Activated T-cell treated with anti-CD3 and anti-CD28 coated beads for 24 hours (primary cell): ENCODE data around the gene PDLIM3.
"Not testable (repeated sequence)": the region's sequence is repeated elsewhere in the genome, so short reads cannot be mapped to it uniquely, and the experiment has no call there.

ENCODE experiments used
- DNase-seq: peaks from one replicate; pipeline ENCODE4 v3.0.0-alpha.2; 2020; ENCODE audit warnings: low read depth

Gene PDLIM3

DNA sequence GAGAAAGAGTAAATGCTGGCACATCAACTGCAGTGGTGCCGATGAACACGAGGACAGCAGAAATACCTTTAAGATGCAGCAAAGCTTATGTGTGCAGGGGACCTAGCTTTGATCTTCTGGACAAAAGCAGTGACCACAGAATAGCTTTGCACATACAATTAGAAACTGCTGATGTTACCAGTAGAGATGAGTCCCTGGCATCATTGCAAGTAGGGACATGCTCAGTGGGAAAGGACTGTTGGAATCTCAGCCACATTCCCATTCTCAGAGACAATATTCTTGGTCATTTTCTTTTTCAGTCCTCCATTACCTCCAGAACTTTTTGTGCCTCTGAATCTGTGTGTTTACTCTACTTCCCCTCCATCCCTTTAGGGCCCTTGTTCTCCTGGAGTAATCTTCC lies 16.9 kb upstream of the PDLIM3 start:
- DNase-seq, result no peak

DNA sequence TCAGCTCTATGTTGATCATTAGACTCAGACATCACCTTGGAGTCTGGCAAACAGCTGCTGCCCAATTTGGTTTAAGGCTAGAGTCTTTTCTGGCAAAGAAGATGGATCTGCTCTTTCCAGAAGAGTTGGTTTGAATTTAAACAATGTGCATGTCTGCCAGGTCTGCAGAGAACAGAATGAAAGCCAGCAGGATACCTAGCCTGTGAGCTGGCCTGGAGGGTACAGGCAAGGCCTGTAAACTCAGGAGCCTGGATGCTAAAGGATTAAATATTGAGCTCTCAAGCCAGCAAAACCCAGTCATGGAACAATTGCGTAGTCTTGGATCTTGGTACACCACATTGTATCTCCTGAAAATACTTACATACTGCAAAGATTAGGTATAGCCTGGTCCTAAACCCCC lies 15.6 kb upstream of the PDLIM3 start:
- no peak for DNase-seq

DNA sequence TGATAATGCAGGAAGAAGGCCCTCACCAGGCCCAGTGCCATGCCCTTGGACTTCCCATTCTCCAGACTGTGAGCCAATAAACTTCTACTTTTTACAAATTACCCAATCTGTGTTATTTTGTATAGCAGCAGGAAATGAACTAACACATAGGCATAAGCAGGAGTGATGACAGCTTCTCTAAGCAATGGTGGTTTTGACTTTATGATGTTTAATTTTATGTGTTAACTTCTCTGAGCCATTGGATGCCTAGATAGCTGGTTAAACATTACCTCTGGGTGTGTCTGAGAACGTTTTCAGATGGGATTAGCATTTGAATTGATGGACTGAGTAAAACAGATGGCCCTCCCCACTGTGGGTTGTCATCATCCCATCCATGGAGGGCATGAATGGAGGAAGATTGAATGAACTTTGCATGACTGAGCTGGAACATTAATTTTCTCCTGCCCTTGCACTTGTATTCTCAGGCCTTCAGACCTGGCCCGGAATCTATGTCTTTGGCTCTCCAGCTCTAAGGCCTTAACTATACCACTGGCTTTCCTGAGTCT lies 13.9 kb upstream of the PDLIM3 start:
- no peak for DNase-seq

DNA sequence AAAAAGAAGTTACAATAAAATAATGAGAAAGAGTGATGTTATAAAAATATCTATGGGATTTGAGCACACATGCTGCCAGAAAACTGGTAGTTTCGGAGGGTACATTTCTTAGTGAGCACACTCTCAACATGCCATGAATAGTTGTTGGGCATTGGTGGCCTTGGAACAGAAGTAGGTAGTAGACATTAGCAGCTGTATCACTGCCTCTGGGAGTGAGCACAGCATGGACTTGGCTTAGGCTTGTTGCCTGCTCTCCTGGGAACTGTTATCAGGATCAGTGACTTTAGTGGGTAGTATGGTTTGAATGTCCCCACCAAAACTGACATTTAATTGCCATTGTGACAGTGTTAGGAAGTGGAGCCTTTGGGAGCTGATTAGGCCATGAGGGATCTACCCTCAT lies 13.3 kb upstream of the PDLIM3 start:
- DNase-seq, result no peak

DNA sequence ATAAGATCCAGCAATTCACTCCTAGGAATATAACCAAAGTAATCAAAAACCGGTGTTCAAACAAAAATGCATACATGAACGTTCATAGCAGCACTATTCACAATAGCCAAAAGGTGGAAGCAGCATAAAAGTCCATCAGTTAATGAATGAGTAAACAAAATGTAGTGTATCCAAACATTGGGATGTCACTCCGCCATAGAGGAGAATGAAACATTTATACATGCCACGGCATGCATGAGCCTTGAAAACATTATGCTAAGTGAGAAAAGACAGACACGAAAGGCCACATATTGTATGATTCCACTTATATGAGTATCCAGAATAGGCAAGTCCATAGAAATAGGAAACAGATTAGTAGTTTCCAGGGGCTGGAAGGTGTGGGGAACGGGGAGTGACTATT lies 11.0 kb upstream of the PDLIM3 start:
- DNase-seq, result no peak

DNA sequence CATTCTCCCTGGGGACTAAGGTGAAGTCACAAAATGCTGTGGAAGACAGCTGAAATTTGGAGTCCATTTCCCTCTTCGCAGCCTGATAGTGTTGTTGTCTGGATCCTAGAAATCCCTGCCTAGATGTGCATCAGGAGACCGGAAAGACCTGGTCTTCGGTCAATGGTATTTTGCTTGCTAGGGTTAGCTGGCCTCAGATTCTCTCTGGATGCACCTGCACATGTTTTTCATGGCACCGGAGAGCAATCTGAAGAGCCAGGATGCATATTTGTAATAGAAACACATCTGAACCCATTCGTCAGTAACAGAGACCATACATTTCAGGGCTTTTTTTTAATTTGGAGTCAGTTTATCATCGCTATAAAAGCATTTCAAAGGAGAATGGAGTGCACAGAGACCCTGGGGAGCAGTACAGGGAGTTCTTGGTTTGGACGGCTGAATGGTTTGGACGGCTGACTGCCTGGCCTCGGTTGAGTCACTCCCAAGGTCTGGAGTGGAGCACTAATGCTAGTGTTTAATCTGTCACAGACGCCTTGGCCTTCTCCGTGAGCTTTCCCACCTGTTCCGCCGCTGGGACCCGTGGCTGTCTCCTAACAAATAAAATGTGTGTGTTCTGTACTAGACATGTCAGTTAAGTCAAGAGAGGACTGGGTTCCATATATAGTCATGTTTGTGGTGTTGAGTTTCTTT lies 7.5 kb upstream of the PDLIM3 start:
- no peak for DNase-seq

DNA sequence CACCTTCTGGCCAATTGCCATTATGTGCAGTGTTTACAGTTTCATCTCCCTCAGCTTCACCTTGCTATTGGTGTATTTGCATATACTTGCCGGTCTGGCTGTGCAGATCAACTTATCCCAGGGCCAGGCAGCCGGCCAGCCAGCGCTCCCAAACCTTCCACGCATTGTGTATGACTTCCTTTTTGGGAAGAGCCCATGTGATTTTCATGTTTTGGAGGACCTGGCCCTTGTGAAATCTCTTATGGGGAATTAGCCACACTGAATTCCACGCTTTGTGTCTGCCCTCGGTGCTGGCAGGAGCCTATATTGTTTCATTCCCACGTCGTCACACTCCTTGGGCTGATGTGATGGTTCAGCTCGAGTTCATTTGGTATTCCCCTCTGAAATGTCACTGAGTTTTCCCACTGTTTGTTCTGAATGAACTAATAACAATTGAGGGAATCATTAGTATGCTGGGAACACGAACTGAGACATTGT lies 6.0 kb upstream of the PDLIM3 start:
- no peak for DNase-seq

DNA sequence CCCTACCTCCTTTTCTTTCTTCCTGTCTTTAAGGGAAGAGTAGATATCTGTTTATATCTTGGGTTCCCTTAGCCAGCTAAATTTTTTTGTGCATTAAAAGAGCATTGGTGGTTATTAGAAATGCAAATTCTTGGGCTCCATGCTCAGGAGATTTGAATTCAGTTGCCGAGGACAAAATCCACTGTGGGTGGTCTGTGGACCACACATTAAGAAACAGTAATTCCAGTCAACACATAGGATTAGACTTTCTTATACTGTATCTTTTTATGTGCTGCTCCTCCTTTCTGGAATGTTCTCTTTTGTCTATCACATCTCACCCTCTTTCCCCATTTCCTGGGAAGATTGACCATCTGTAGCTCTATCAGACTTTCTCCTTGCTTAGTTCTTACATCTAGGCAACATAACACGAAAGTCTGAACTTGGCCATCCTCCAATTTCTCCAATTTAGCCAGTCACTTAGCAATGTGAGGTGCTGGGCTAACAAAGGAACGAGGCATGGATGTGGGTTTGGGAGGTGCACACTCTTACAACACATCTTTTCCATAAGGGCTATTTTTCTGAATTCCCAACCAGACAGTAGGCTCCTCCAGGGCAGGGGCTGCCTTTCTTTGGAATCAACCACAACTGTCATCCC lies 5.3 kb upstream of the PDLIM3 start:
- DNase-seq, result no peak

DNA sequence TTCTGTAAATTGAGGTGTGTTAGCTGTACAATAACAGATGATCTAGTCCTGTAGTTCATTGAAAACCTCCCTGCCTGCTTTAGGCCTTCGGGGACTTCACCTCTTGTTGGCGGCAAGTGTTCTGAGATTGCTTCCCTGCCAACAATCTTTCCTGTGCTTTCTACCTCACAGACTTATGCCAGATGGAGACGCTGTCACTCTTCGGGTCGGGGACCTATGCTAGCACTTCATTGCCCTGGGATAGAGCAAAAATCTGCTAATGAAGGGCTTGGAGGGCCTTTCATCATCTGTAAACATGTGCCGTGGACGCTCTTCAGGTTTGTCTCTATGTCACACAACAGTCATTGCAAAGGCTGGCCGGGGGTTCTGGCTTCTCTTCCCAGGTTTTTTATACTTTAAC lies 4.7 kb upstream of the PDLIM3 start:
- no peak for DNase-seq

DNA sequence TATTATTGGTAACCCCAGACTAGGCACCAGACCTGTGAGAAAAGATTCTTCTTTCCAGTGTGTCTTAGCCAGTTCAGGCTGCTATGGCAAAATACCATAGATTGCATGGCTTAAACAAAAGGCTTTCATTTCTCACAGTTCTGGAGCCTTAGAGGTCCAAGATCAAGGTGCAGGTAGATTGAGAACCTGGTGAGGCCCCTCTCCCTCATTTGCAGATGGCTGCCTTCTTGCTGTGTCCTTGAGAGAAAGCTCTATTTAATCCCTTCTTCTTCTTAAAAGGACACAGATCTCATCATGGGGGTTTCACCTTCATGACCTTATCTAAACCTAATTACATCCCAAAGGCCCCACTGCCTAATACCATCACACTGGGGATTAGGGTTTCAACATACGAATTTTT lies 3.5 kb upstream of the PDLIM3 start:
- no peak for DNase-seq

DNA sequence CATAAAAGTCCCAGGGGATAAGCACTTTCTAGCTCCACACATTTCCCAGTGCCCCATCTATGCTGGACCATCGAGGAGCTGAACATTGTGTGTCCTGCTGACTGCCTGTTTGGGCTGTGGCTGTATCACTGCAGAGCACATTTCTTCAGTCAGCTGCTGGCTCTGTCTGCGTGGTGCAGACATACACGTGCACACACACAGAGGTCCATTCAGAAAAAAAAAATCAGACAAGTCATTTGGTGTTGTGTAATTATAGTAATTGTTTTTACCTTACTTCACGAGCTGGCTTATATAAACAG lies 1.1 kb upstream of the PDLIM3 start:
- DNase-seq, result no peak

DNA sequence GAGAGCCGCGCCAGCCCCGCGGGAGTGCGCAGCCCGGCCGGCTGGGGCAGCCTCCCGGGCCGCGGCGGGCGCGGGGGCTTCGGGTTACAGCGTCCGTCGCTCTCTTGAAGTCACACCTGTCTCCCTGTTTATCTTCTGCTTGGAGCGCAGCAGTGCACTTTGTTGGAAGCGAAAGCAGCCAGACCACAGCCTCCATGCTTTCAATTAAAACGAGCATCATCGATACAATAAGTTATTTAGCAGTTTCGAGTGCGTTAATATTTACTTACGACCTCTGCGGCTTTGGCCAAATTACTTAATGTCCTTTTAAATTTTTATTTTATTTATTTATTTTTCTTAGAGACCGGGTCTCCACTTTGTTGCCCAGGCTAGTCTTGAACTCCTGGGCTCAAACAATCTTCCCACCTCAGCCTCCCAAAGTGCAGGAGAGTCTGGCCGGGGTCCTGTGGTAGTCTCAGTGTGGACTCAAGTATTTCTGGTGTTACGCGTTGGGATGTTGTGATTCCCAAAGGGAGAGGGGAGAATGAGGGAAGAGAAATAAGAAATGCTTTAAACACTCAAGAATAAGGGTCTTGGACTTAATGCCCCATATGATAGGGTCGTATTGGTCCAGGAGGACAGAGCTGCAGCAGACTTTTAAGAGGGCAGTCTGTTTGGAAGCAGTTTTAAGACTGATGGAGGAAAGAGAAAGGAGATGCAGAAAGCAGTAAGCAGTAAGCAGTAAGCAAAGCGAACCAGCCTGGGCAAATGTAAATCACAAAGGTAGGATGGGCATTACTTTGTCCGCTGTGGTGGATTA lies 504 bp upstream of the PDLIM3 start:
- no peak for DNase-seq

DNA sequence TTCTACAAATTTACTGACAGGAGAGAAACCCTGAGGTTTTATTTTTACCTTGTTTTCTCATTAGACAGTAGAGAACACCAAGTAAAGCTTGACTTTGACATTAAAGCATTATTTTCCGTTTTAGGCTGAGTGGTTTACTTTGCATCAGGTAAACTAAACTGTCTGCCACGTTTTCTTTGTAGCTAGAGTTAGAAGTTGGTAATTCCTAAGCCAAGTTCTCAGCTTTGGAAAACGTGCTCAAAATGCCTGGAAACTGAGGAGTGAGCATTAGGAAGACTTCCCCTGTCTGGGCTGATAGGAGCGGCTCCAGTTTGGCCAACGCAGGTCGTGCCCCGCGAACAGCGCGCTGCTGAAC lies 819 bp downstream of the PDLIM3 start:
- no peak for DNase-seq

DNA sequence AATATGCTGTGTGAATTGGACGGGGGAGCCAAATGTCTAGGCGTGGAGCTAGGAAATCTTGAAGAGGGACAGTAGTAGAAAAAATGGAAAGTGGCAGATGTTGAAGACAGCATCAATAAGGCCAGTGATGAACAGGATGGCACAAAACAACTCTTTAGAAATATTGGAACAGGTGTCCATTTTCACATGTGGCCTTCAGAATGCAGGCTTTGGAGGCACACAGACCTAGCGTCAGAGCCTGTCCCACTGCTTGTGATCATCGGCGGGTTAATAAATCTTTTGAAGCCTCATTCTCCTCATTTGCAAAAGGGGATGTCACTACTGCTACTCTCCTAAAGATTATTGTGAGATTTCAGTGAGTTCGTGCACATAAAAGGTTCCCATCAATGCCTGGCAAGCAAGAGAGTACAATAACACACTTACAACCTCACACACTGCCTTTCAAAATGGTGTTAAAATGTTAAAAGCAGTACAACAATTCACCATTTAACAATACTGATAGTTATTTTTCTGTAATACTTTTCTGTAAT lies 2.4 kb downstream of the PDLIM3 start:
- no peak for DNase-seq

DNA sequence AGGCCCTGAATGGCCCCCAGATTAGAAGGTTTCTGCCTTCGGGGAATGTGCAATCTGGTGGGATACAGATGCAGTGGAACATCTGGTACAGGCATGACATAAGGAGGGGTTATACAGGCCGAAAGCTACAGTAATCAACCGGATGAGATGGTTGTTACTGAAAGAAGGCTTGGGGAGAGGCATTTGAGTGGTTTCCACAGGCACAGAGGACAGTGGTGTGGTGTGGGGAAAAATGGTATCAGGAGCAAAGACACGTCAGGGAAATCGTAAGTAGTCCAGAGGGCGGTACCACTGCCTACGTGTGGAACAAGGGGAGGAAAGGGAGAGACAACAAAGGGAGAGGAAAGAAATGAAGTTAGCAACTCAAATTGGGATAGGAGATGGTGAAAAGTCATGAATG lies 3.0 kb downstream of the PDLIM3 start:
- DNase-seq, result no peak

DNA sequence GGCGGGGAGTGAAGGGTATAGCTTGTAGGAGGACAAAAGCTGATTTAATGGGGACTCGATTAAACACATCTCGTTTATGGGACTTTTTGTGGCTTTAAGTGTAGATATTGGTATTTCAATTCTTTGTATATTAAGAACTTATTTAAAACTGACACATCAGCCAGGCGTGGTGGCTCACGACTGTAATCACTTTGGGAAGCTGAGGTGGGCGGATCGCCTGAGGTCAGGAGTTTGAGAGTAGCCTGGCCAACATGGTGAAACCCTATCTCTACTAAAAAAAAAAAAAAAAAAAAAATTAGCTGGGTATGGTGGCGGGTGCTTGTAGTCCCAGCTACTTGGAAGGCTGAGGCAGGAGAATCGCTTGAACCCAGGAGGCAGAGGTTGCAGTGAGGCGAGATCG lies 3.7 kb downstream of the PDLIM3 start:
- not testable (repeated sequence) for DNase-seq

DNA sequence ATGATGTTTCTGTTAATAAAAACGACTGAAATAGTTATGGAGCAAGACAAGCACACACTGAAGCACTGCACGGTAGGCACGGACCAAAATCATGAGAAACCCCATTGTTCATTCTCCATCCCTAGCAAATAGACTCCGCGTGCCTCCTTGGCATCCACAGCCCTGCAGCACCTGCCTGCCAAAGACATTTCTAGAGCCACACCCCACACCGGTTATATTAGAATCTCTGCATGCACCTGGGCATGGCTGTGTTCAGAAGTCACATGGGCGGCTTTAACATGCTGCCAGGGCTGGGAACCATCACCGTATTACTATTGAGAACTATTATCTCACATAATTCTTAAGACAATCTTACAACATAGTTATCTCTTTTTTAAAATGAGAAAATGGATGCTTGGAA lies 5.9 kb downstream of the PDLIM3 start:
- no peak for DNase-seq

DNA sequence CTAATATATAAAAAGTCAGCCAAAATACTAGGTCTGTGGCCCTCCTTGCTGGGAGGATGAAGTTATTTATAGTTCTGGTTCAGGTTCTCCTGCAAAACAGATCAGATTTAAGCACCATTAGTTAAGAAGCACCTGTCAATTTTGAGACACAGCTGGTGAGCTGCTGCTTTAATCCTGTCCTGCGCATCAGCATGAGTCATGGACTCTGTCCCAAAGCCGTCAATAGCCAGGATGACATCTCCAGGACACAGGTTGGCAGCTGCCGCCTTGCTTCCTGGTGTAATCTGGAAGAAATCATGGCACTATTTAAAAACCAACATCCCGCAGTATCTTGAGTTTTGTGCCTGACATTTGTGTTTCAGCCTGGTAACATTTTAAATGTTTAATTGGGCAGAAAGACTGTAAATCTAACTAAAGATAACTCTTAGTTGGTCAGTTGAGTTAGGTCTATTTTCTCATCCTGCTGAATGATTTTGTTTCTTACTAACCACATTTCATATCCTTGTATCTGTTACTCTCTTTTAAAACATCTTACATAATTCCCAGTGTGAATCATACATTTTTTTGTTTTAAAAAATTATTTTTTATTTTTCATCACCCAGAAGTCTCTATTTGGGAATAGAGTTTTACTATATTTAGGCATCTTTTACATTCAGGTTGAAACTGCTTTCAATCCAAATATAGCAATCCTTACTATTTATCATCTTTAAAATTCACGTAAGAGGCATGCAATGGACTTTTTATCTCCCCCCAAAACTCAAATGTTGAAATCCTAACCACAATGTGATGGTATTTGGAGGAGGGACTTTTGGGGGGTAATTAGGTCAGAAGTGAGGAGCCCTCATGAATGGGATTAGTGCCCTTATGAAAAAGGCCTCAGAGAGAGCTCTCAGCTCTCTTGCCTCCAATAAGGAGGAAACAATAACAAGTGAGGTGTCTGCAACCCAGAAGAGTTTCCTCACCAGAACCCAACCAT lies 10.1 kb downstream of the PDLIM3 start:
- DNase-seq, result no peak

DNA sequence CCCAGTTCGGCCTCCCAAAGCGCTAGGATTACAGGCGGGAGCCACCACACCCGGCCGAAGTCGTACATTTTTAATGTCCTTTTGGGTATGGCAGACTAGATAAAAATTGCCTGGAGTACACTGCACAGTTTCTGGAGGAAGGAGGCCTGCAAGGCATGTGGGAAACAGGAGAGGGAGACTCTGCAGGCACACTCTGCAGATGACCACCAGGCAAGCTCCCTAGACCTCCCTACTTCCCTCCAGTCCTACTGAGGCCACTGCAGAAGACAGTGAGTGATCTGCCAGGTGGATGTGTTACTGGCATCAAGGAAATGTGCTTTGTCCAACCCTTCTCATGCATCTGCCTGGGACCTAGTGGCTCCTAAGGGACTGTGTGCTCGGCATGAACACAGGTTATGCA lies 11.4 kb downstream of the PDLIM3 start:
- no peak for DNase-seq

DNA sequence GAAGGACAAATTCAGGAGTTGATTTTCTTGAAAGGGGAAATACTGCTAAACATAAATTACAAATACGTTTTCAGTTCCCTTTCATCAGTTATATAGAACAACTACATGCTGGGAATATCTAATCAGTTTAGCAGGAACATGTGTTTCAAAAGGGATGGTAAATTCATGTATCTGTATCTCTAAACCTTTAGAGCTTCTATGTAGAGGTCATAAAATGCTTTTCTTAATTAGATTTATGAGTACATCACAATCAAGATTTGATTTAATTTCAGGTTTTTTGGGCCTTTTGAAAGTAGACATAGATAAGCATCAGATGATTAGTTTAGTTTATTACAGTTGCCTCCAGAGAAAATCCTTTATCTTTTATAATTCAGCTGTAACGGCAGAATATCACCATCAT lies 12.9 kb downstream of the PDLIM3 start:
- no peak for DNase-seq

DNA sequence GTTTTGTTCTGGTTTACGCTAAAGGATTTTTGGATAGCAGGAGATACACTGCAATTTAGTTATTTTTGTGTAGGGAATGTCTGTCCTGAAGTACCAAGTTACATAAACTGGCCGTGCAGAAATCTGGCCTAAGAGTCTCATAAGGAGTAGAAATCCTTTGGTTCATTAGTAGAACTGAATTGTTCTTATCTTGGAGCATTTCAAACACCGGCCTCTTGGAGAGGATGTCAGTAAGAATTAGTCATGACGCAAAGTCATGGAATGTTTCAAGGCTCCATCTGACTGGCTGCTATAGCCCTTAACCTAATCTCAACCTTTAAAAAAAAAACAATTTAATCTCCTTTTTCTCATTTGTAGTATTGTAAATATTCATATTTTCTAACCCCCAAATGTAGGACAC lies 15.2 kb downstream of the PDLIM3 start:
- no peak for DNase-seq

DNA sequence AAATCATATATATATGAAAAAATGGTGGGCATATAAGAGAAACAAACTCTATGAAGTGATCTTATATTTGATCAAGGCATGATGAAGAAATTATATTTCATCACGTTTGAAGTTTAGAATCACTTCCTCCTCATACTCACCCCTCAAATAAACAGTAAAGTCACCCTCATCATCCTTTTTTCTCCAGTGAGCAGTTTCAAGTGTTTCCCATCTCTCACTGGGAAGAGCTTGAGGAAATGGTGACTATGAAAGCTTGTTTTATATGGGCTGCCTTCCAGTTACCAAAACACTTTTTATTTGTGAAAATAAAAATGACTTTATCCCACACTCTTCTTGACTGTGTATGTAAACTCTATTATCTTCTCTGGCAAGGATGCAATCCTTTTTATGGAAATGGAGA lies 16.8 kb downstream of the PDLIM3 start:
- DNase-seq, result no peak
